Kidney (tissue), 14 donors: ENCODE data around the gene PATJ. TPM values are rescaled to one million over a fixed set of nuclear protein-coding genes. Genes with fewer than 3 reads are reported as not detected.
"Not testable (repeated sequence)": the region's sequence is repeated elsewhere in the genome, so short reads cannot be mapped to it uniquely, and the experiment has no call there.

Experiments
- DNase-seq, 5 donors: peaks; one replicate each; pipeline ENCODE4 v3.0.0-alpha.2; 2013 to 2020
- FAIRE-seq: peaks from 2 replicates; lab custom pipeline; 2012; peaks lifted over from hg19 to GRCh38; lab: Jason Lieb, UNC
- H3K27ac ChIP-seq, 2 donors: one replicate each; pipeline ENCODE4 v1.7.0; 2013; ENCODE audit warnings: low read depth in 2 of 2, low read length in 2 of 2, inconsistent platforms in 1 of 2
- H3K27me3 ChIP-seq: one replicate; pipeline ENCODE4 v1.7.1; 2013; ENCODE audit warnings: low read length, inconsistent platforms; ENCODE audit not compliant: control insufficient read depth, insufficient read depth
- H3K36me3 ChIP-seq, 3 donors: one replicate each; pipeline versions ENCODE4 v1.7.0 to v1.7.1; 2013; ENCODE audit warnings: low read length in 3 of 3, control low read depth in 1 of 3, inconsistent platforms in 1 of 3; ENCODE audit not compliant: insufficient read depth in 3 of 3, control insufficient read depth in 2 of 3
- H3K4me1 ChIP-seq, 3 donors: one replicate each; pipeline versions ENCODE4 v1.7.0 to v1.7.1; 2013; ENCODE audit warnings: low read length in 3 of 3, inconsistent platforms in 1 of 3, low read depth in 1 of 3; ENCODE audit not compliant: control insufficient read depth in 2 of 3, insufficient read depth in 2 of 3
- H3K4me3 ChIP-seq, 3 donors: one replicate each; pipeline versions ENCODE4 v1.7.0 to v1.8.1; 2013; ENCODE audit warnings: low read length in 3 of 3, control low read depth in 1 of 3, inconsistent platforms in 1 of 3
- H3K9ac ChIP-seq, 3 donors: one replicate each; pipeline versions ENCODE4 v1.7.0 to v1.7.1; 2013; ENCODE audit warnings: low read length in 3 of 3, control low read depth in 1 of 3, inconsistent platforms in 1 of 3
- H3K9me3 ChIP-seq, 3 donors: one replicate each; pipeline versions ENCODE4 v1.7.0 to v1.7.1; 2013; ENCODE audit warnings: low read length in 3 of 3, control low read depth in 1 of 3, inconsistent platforms in 1 of 3; ENCODE audit not compliant: control insufficient read depth in 2 of 3, insufficient read depth in 1 of 3
- CTCF ChIP-seq: IDR thresholded peaks from 3 replicates; pipeline ENCODE4 v1.5.1; 2012; ENCODE audit warnings: mild to moderate bottlenecking, moderate library complexity, borderline replicate concordance; ENCODE audit not compliant: insufficient read depth; ENCODE audit errors: extremely low read depth
- intact Hi-C: fragments of 100-400 bp; cut with DNase I; formaldehyde crosslinking; loops from one replicate; pipeline ENCODE4 v1.11.1; 2022
- polyA plus RNA-seq: library from polyadenylated mRNA; stranded (reverse); fragments of 350-450 nt; fragmentation: Illumina TruSeq; extraction: RNeasy Lipid Tissue Mini Kit (QIAGEN cat#74804); gene quantifications from one replicate; pipeline ENCODE4 v1.2.3, GENCODE V29; 2014; ENCODE audit warnings: low read depth, low replicate concordance; ENCODE audit not compliant: insufficient read depth
- total RNA-seq: library from RNA; stranded (reverse); fragmentation: NEBNext Ultra II Directional; extraction: Animal tissue kit (Norgen Biotek cat#: 25700); gene quantifications from one replicate; pipeline ENCODE4 v1.2.1, GENCODE V29; 2021
- donor health status: control.
- donor health status: control.
- donor health status: control.
- donor health status: control.
- donor health status: control.
- donor health status: DM: yes; HTN: yes; CAD: no.
- donor health status: Normal renal cell carcinoma (clear cell type).

PATJ gene
- total and polyA plus RNA-seq, 2 donors from 2014 or later: 44.0 to 98.0 TPM

- intact Hi-C loops: no loop called here
- Histone ChIP-seq H3K9ac (no peak overlapping the region), H3K9me3 (peaks cover 0 to 4% (median 0%) of the 10 kb centered on the region in 3 donors), H3K4me3 (no peak overlapping the region), H3K27me3 (no peaks in the 10 kb centered on the region), H3K36me3 (peaks cover 0 to 14% (median 8%) of the 10 kb centered on the region in 3 donors), H3K4me1 (no peaks in the 10 kb centered on the region), H3K27ac (no peak overlapping the region)
- DNase-seq (no peak), FAIRE-seq (no peak)
- no peak for TF ChIP-seq CTCF
Measured at GRCh38 chr1:61875198-61875597, 132.9 kb downstream of the PATJ start.

- H3K27ac ChIP-seq, intact Hi-C loops, FAIRE-seq, H3K9ac ChIP-seq, H3K4me3 ChIP-seq, H3K27me3 ChIP-seq, DNase-seq, H3K4me1 ChIP-seq, H3K9me3 ChIP-seq: not testable (repeated sequence)
- peaks cover 0 to 18% (median 12%) of the 10 kb centered on the region in 3 donors for H3K36me3 ChIP-seq
Measured at GRCh38 chr1:61879887-61880474, 137.7 kb downstream of the PATJ start.

DNA sequence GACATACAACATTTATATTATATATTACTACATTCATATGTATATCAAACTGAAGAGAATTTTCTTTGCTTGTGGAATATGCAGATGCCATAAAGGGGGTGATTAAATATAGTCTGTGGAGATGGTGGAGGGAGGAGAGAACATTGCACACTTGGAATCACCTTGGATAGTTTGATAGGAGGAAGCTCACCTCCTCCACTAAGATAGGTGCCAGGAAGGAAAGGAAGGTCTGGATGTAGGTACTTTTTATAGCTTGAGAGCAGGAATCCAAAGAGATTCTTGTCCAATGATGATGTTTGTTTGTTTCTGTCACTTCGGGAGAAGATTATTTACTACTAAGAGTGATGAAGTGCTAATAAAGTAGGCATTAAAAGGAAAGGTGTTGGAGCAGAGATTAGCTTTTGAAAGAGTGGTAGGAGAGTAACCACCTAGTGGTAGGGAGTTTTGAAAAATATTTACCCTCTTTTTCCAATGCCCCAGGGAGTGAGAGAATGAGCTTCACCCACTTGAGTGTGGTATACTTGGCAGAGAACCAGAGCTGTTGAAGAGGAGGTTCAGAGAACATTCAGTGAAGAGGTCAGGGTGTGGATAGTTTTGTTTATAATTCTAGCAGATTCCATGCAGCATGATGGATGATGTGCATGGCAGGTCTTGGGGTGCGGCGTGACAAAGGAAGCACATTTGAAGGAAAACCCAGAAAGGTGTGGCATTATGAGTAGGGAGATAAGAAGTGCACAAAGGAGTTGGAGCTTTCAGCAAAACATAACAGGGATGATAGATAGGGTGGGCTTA lies 145.0 kb downstream of the PATJ start:
- intact Hi-C loops: no loop called here
- Histone ChIP-seq H3K4me1 (peaks cover 0 to 10% (median 6%) of the 10 kb centered on the region in 3 donors), H3K27me3 (no peaks in the 10 kb centered on the region), H3K9ac (no peak overlapping the region), H3K36me3 (peaks cover 0 to 12% (median 11%) of the 10 kb centered on the region in 3 donors), H3K9me3 (no peaks in the 10 kb centered on the region), H3K27ac (peak overlapping the region; percentile 9 to 35), H3K4me3 (no peak overlapping the region)
- no peak for TF ChIP-seq CTCF
- DNase-seq (peak in 1 of 5 donors; percentile 23), FAIRE-seq (no peak)

- peak in 3 of 5 donors; percentile 17 to 64 (median 37) for DNase-seq
- Histone ChIP-seq H3K4me3 (no peak overlapping the region), H3K9ac (no peak overlapping the region), H3K4me1 (peaks cover 0 to 11% (median 6%) of the 10 kb centered on the region in 3 donors), H3K27me3 (no peaks in the 10 kb centered on the region), H3K27ac (peak overlapping the region in 1 of 2 donors; percentile 35), H3K9me3 (no peaks in the 10 kb centered on the region), H3K36me3 (peaks cover 0 to 11% (median 6%) of the 10 kb centered on the region in 3 donors)
- no peak for FAIRE-seq
- no peak for TF ChIP-seq CTCF
- intact Hi-C loops: no loop called here
Measured at GRCh38 chr1:61887931-61888564, 145.8 kb downstream of the PATJ start.
